Neural cell (in vitro differentiated cells): ENCODE data around the gene LIN7B. TPM values are rescaled to one million over a fixed set of nuclear protein-coding genes. Genes with fewer than 3 reads are reported as not detected.

ENCODE experiments used
- H2AFZ ChIP-seq: fragments of 200-600, 300-800 bp; sonication (generic), shearing (Covaris generic); 2 replicates; pipeline ENCODE4 v1.6.0; 2014; ENCODE audit warnings: low read depth, mild to moderate bottlenecking, antibody characterized with exemption, low read length, moderate library complexity
- H3F3A ChIP-seq: fragments of 200-600 bp; shearing (Covaris generic); 2 replicates; pipeline ENCODE4 v1.6.1; 2016; ENCODE audit warnings: mild to moderate bottlenecking, moderate library complexity, mixed read lengths, antibody characterized with exemption, low read length; ENCODE audit not compliant: insufficient read depth, poor library complexity, severe bottlenecking
- H3K27ac ChIP-seq: fragments of 200-600, 300-800 bp; sonication (generic), shearing (Covaris generic); 2 replicates; pipeline ENCODE4 v1.5.1; 2014; ENCODE audit warnings: mild to moderate bottlenecking, low read length, moderate library complexity
- H3K27me3 ChIP-seq: fragments of 300-800, 200-600 bp; sonication (generic), shearing (Covaris generic); 2 replicates; pipeline ENCODE4 v1.6.0; 2014; ENCODE audit warnings: mild to moderate bottlenecking, low read depth, low read length, moderate library complexity; ENCODE audit not compliant: insufficient read depth
- H3K36me3 ChIP-seq: fragments of 300-800, 200-600 bp; sonication (generic), shearing (Covaris generic); 2 replicates; pipeline ENCODE4 v1.5.1; 2014; ENCODE audit warnings: mild to moderate bottlenecking, antibody characterized with exemption, low read length, moderate library complexity; ENCODE audit not compliant: insufficient read depth
- H3K4me2 ChIP-seq: fragments of 300-800, 200-600 bp; sonication (generic), shearing (Covaris generic); 2 replicates; pipeline ENCODE4 v1.6.0; 2014; ENCODE audit warnings: mild to moderate bottlenecking, low read length
- H3K4me3 ChIP-seq: fragments of 300-800, 200-600 bp; sonication (generic), shearing (Covaris generic); 2 replicates; pipeline ENCODE4 v1.5.1; 2014; ENCODE audit warnings: mild to moderate bottlenecking, low read length, moderate library complexity
- H3K79me2 ChIP-seq: fragments of 200-600 bp; shearing (Covaris generic); replicated peaks from 2 replicates; pipeline ENCODE4 v1.6.0; 2014; ENCODE audit warnings: mild to moderate bottlenecking, low read length, moderate library complexity; ENCODE audit not compliant: insufficient read depth
- H3K9ac ChIP-seq: fragments of 300-800, 200-600 bp; sonication (generic), shearing (Covaris generic); 2 replicates; pipeline ENCODE4 v1.6.1; 2016; ENCODE audit warnings: mild to moderate bottlenecking, low read length, mixed read lengths
- H3K9me2 ChIP-seq: fragments of 200-600 bp; shearing (Covaris generic); 2 replicates; pipeline ENCODE4 v1.6.1; 2016; ENCODE audit warnings: mild to moderate bottlenecking, low read length, mixed read lengths; ENCODE audit not compliant: insufficient read depth
- H3K9me3 ChIP-seq: fragments of 200-600, 300-800 bp; sonication (generic), shearing (Covaris generic); 2 replicates; pipeline ENCODE4 v1.6.1; 2016; ENCODE audit warnings: mild to moderate bottlenecking, mixed run types, low read length, moderate library complexity, mixed read lengths
- H4K20me1 ChIP-seq: fragments of 200-600 bp; shearing (Covaris generic); 2 replicates; pipeline ENCODE4 v1.6.1; 2016; ENCODE audit warnings: mild to moderate bottlenecking, mixed run types; ENCODE audit not compliant: insufficient read depth
- EP300 ChIP-seq: fragments of 450-650 bp; conservative IDR thresholded peaks from 2 replicates; pipeline ENCODE4 v1.6.1; 2014; ENCODE audit warnings: antibody characterized with exemption, mild to moderate bottlenecking, moderate library complexity; ENCODE audit not compliant: poor library complexity, severe bottlenecking
- EZH2 ChIP-seq: fragments of 200-600, 300-800 bp; shearing (Covaris generic), sonication (generic); IDR thresholded peaks from 2 replicates; pipeline ENCODE4 v1.6.1; 2014; ENCODE audit warnings: antibody characterized with exemption, low read length, borderline replicate concordance, mild to moderate bottlenecking; ENCODE audit not compliant: insufficient read depth, poor library complexity, severe bottlenecking
- MXI1 ChIP-seq: fragments of 450-650 bp; conservative IDR thresholded peaks from 2 replicates; pipeline ENCODE4 v1.6.1; 2014; ENCODE audit warnings: antibody characterized with exemption, mild to moderate bottlenecking; ENCODE audit not compliant: poor library complexity, severe bottlenecking
- POLR2AphosphoS5 ChIP-seq: IDR thresholded peaks from 2 replicates; pipeline ENCODE4 v1.6.1; 2012
- RAD21 ChIP-seq: fragments of 450-650 bp; conservative IDR thresholded peaks from 2 replicates; pipeline ENCODE4 v1.6.1; 2014; ENCODE audit warnings: antibody characterized with exemption, mild to moderate bottlenecking, moderate library complexity
- SMC3 ChIP-seq: fragments of 450-650 bp; conservative IDR thresholded peaks from 2 replicates; pipeline ENCODE4 v1.6.1; 2014; ENCODE audit warnings: antibody characterized with exemption, mild to moderate bottlenecking, moderate library complexity; ENCODE audit not compliant: poor library complexity
- TAF1 ChIP-seq: IDR thresholded peaks from 2 replicates; pipeline ENCODE4 v1.6.1; 2012; ENCODE audit warnings: low read depth
- polyA plus RNA-seq: library from polyadenylated mRNA; depleted of rRNA; stranded (reverse); fragments of >200 nt; gene quantifications from 2 replicates; pipeline ENCODE4 v1.2.3, GENCODE V29; 2014
- TF ChIP-seq, protein P1 (sequence below): fragments of 450-650 bp; IDR thresholded peaks from 2 replicates; pipeline ENCODE4 v1.5.1; 2014; ENCODE audit warnings: antibody characterized with exemption, mild to moderate bottlenecking, moderate library complexity; ENCODE audit not compliant: poor library complexity, severe bottlenecking
- TF ChIP-seq, protein P2 (sequence below): IDR thresholded peaks from 2 replicates; pipeline ENCODE4 v1.6.1; 2012; ENCODE audit warnings: borderline replicate concordance

The LIN7B gene
- polyA plus RNA-seq, 1 donor from 2014 or later = 88.7 TPM

GRCh38 chr19:49086296-49086695 lies 27.9 kb upstream of the LIN7B start:
- Histone ChIP-seq H3F3A (no peaks in the 10 kb centered on the region), H4K20me1 (no peaks in the 10 kb centered on the region), H3K9ac (peak overlapping the region; percentile 94), H3K4me3 (peak overlapping the region; percentile 86), H3K9me2 (no peaks in the 10 kb centered on the region), H3K79me2 (peaks cover 35% of the 10 kb centered on the region), H2AFZ (no peak overlapping the region), H3K27me3 (no peaks in the 10 kb centered on the region), H3K9me3 (no peaks in the 10 kb centered on the region), H3K4me2 (peak overlapping the region; percentile 92), H3K36me3 (peaks cover 6% of the 10 kb centered on the region), H3K27ac (peak overlapping the region; percentile 89)
- no peak for TF ChIP-seq TAF1
- TF ChIP-seq EP300 = no peak
- no peak for TF ChIP-seq POLR2AphosphoS5
- TF ChIP-seq, protein P1, sequence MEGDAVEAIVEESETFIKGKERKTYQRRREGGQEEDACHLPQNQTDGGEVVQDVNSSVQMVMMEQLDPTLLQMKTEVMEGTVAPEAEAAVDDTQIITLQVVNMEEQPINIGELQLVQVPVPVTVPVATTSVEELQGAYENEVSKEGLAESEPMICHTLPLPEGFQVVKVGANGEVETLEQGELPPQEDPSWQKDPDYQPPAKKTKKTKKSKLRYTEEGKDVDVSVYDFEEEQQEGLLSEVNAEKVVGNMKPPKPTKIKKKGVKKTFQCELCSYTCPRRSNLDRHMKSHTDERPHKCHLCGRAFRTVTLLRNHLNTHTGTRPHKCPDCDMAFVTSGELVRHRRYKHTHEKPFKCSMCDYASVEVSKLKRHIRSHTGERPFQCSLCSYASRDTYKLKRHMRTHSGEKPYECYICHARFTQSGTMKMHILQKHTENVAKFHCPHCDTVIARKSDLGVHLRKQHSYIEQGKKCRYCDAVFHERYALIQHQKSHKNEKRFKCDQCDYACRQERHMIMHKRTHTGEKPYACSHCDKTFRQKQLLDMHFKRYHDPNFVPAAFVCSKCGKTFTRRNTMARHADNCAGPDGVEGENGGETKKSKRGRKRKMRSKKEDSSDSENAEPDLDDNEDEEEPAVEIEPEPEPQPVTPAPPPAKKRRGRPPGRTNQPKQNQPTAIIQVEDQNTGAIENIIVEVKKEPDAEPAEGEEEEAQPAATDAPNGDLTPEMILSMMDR = no peak
- no peak for TF ChIP-seq SMC3
- no peak for TF ChIP-seq RAD21
- TF ChIP-seq, protein P2, sequence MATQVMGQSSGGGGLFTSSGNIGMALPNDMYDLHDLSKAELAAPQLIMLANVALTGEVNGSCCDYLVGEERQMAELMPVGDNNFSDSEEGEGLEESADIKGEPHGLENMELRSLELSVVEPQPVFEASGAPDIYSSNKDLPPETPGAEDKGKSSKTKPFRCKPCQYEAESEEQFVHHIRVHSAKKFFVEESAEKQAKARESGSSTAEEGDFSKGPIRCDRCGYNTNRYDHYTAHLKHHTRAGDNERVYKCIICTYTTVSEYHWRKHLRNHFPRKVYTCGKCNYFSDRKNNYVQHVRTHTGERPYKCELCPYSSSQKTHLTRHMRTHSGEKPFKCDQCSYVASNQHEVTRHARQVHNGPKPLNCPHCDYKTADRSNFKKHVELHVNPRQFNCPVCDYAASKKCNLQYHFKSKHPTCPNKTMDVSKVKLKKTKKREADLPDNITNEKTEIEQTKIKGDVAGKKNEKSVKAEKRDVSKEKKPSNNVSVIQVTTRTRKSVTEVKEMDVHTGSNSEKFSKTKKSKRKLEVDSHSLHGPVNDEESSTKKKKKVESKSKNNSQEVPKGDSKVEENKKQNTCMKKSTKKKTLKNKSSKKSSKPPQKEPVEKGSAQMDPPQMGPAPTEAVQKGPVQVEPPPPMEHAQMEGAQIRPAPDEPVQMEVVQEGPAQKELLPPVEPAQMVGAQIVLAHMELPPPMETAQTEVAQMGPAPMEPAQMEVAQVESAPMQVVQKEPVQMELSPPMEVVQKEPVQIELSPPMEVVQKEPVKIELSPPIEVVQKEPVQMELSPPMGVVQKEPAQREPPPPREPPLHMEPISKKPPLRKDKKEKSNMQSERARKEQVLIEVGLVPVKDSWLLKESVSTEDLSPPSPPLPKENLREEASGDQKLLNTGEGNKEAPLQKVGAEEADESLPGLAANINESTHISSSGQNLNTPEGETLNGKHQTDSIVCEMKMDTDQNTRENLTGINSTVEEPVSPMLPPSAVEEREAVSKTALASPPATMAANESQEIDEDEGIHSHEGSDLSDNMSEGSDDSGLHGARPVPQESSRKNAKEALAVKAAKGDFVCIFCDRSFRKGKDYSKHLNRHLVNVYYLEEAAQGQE = no peak
- TF ChIP-seq EZH2 = no peak

DNA sequence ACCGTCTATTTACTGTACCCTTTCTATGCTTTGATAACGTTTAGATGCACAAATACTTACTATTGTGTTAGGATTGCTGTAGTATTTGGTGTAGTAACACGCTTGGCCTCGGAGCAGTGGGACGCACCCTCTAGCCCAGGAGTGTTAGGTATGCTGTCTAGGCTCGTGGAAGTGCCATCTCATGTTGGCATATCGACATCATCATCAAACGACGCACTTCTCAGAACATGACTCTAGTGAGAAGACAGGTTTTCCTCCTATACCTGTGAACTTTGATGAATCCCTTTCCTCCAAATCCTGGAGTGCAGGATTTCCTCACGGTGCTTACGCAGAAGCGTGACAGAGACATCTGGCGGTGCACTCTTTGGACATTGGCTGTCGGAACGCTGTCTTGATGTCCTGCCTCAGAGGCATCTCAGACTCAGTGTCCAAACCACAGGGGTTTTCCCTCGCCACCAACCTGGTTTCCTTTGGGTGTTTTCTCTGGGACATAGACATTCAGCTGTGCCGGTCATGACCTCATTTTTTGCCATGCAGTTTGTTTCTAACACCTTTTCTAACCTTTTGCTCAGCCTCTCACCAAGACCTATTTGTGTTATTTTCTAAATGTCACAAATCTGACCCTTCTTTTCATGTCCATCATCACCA lies 22.7 kb upstream of the LIN7B start:
- Histone ChIP-seq H3K9me2 (no peaks in the 10 kb centered on the region), H3K9me3 (no peaks in the 10 kb centered on the region), H3K79me2 (peaks cover 24% of the 10 kb centered on the region), H4K20me1 (peaks cover 4% of the 10 kb centered on the region), H3K9ac (no peak overlapping the region), H3F3A (no peaks in the 10 kb centered on the region), H2AFZ (no peak overlapping the region), H3K27ac (no peak overlapping the region), H3K4me2 (no peak overlapping the region), H3K27me3 (no peaks in the 10 kb centered on the region), H3K36me3 (peaks cover 12% of the 10 kb centered on the region), H3K4me3 (no peak overlapping the region)
- TF ChIP-seq POLR2AphosphoS5 (no peak), MXI1 (no peak), EP300 (no peak), SMC3 (no peak), RAD21 (no peak), TAF1 (no peak), EZH2 (no peak)
- TF ChIP-seq, protein P1 = no peak
